Vagina (tissue), 2 donors: Measurements from ENCODE around the gene CCDC7.

Experiments used
- CTCF ChIP-seq, 3 experiments: fragments of 450-650 bp in 2 of 3; fragments of 200-600 bp in 1 of 3; sonication (generic) in 1 of 3; IDR thresholded peaks; one replicate each; pipeline ENCODE4 v1.5.1; 2017 to 2019; ENCODE audit warnings: antibody characterized with exemption in 3 of 3, mild to moderate bottlenecking in 2 of 3, moderate library complexity in 2 of 3
- POLR2A ChIP-seq, 2 donors: fragments of 450-650 bp; IDR thresholded peaks; one replicate each; pipeline ENCODE4 v1.6.1; 2017; ENCODE audit warnings: antibody characterized with exemption in 2 of 2, mild to moderate bottlenecking in 2 of 2, moderate library complexity in 2 of 2

- TF ChIP-seq CTCF (IDR thresholded peaks at IDR 0.05), result no peak
- TF ChIP-seq POLR2A (IDR thresholded peaks at IDR 0.05), result no peak
These were observed 344.5 kb downstream of the CCDC7 start for GRCh38 chr10:32790483-32790882.
